Endodermal cell (in vitro differentiated cells): ENCODE results near the gene UBQLN4. TPM values are rescaled to one million over a fixed set of nuclear protein-coding genes. Genes with fewer than 3 reads are reported as not detected.

ENCODE experiments used
- DNase-seq: peaks from one replicate; pipeline ENCODE4 v3.0.0-alpha.2; 2017
- H3K27ac ChIP-seq: 2 replicates; pipeline ENCODE4 v1.5.1; 2013; ENCODE audit warnings: mild to moderate bottlenecking, low read depth, low read length, moderate library complexity
- H3K27me3 ChIP-seq: 2 replicates; pipeline ENCODE4 v1.6.1; 2013; ENCODE audit warnings: mild to moderate bottlenecking, low read length, moderate library complexity; ENCODE audit not compliant: insufficient read depth, control insufficient read depth, poor library complexity, severe bottlenecking
- H3K36me3 ChIP-seq: 2 replicates; pipeline ENCODE4 v1.7.0; 2013; ENCODE audit warnings: mild to moderate bottlenecking, low read length, moderate library complexity; ENCODE audit not compliant: control insufficient read depth, insufficient read depth
- H3K4me1 ChIP-seq: one replicate; pipeline ENCODE4 v1.7.0; 2013; ENCODE audit warnings: low read length; ENCODE audit not compliant: control insufficient read depth, insufficient read depth
- H3K4me3 ChIP-seq: 2 replicates; pipeline ENCODE4 v1.5.1; 2013; ENCODE audit warnings: mild to moderate bottlenecking, low read length, moderate library complexity
- H3K9ac ChIP-seq: 2 replicates; pipeline ENCODE4 v1.6.1; 2013; ENCODE audit warnings: mild to moderate bottlenecking, low read length, moderate library complexity; ENCODE audit not compliant: poor library complexity, severe bottlenecking; ENCODE audit errors: extremely low read depth
- H3K9me3 ChIP-seq: 2 replicates; pipeline ENCODE4 v1.6.1; 2013; ENCODE audit warnings: mild to moderate bottlenecking, low read length, moderate library complexity; ENCODE audit not compliant: control insufficient read depth
- H3K27ac Mint-ChIP-seq: 2 replicates; pipeline ENCODE4 v1.8.0; 2020; ENCODE audit warnings: mixed read lengths
- H3K27me3 Mint-ChIP-seq: 2 replicates; pipeline ENCODE4 v1.8.0; 2021; ENCODE audit warnings: mild to moderate bottlenecking, mixed read lengths; ENCODE audit not compliant: insufficient read depth
- H3K36me3 Mint-ChIP-seq: 2 replicates; pipeline ENCODE4 v1.8.0; 2020; ENCODE audit warnings: low read depth, mixed read lengths
- H3K4me1 Mint-ChIP-seq: 2 replicates; pipeline ENCODE4 v1.8.0; 2020; ENCODE audit warnings: mixed read lengths
- H3K4me3 Mint-ChIP-seq: 2 replicates; pipeline ENCODE4 v1.8.0; 2020; ENCODE audit warnings: mild to moderate bottlenecking, moderate library complexity, mixed read lengths
- H3K9me3 Mint-ChIP-seq: 2 replicates; pipeline ENCODE4 v1.8.0; 2020; ENCODE audit warnings: mild to moderate bottlenecking, mixed read lengths
- CTCF ChIP-seq: fragments of 200-600 bp; sonication (generic); conservative IDR thresholded peaks from 2 replicates; pipeline ENCODE4 v1.5.0; 2021; ENCODE audit warnings: antibody characterized with exemption, mild to moderate bottlenecking
- WGBS, 2 experiments: methylation state at CpG; one replicate each; pipeline versions ENCODE4 v1.1.5 to v1.1.7; 2013; ENCODE audit warnings: missing lambda C conversion rate in 2 of 2, mixed read lengths in 1 of 2; ENCODE audit not compliant: insufficient coverage in 1 of 2, insufficient read length in 1 of 2; 5-methylcytosine and 5-hydroxymethylcytosine counted together
- total RNA-seq, 2 donors: library from RNA; stranded (reverse); fragmentation: NEBNext Ultra II Directional in 1 of 2; extraction: Animal tissue kit (Norgen Biotek cat#: 25700) in 1 of 2; gene quantifications; 2 replicates in 1 of 2; 3 replicates in 1 of 2; pipeline ENCODE4 v1.2.1, GENCODE V29; 2021

The UBQLN4 gene
- total RNA-seq, 2 donors from 2014 or later, result 56.4 to 62.4 TPM

DNA sequence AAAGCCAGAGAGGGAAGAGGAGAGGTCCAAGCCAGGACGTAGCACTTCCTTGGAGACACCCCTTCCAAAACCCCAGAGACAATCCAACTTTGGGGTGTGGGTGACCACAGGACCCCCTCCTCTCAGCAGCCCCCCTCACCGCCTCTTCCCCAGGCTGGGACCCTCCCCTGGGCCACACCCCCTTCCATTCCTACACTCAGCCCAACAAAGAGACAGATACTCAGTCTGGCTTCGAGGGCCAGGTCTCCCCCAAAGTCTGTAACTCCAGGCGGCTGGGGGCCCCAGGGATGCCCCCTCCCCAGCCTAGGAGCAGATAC is 27.2 kb upstream of the UBQLN4 start:
- 0% methylated on average over 4 of the region's 4 CpGs; no CpG with 5 or more reads in 1 of the 2 experiments for WGBS, 2 experiments
- H3K36me3 Mint-ChIP-seq, result peaks cover 31% of the 10 kb centered on the region
- H3K27me3 ChIP-seq, result no peaks in the 10 kb centered on the region
- H3K4me1 Mint-ChIP-seq, result peaks cover 57% of the 10 kb centered on the region
- peak overlapping the region; percentile 97 for H3K9ac ChIP-seq
- DNase-seq, result peak; percentile 73
- peak overlapping the region; percentile 99 for H3K4me3 Mint-ChIP-seq
- peak overlapping the region; percentile 90 for H3K27ac ChIP-seq
- H3K27me3 Mint-ChIP-seq, result no peaks in the 10 kb centered on the region
- peaks cover 39% of the 10 kb centered on the region for H3K36me3 ChIP-seq
- H3K27ac Mint-ChIP-seq, result peak overlapping the region; percentile 94
- H3K4me3 ChIP-seq, result peak overlapping the region; percentile 96
- TF ChIP-seq CTCF, result no peak
- H3K4me1 ChIP-seq, result peaks cover 12% of the 10 kb centered on the region
- H3K9me3 Mint-ChIP-seq, result no peaks in the 10 kb centered on the region
- no peaks in the 10 kb centered on the region for H3K9me3 ChIP-seq

DNA sequence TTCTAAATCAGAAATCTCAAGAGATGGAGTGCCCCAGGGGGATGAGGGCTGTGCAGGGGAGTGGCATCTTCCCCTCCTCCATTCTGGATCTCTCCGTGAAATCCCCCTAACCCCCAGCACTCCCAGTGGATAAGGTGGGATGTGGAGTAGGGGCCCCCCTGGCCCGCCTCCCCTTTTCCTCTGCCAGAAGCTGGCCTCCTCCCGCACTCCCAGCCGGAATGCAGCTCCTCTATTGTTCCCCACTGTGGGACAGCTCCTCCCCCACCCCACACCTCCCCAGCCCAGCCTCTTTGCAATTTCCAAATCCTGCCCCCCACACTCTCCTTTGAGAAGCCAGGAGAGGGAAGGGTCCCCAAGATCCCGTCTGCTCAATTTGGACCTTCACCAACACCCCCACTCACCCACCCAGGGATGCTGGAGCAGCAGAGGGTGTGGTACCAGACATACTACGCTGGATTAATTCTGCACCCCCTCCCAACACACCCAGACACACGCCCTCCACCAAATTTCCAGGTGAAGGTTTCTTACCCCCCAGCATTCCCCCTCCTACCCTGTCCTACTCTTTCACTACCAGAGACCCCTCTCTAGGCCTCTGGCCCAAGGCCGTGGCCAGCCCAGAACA is 26.8 kb upstream of the UBQLN4 start:
- Histone ChIP-seq H3K27me3 (no peaks in the 10 kb centered on the region), H3K4me3 (peak overlapping the region; percentile 96), H3K27ac (peak overlapping the region; percentile 90), H3K4me1 (peaks cover 14% of the 10 kb centered on the region), H3K36me3 (peaks cover 44% of the 10 kb centered on the region), H3K9me3 (no peaks in the 10 kb centered on the region), H3K9ac (peak overlapping the region; percentile 97)
- TF ChIP-seq CTCF, result no peak
- Mint-ChIP-seq H3K36me3 (peaks cover 35% of the 10 kb centered on the region), H3K4me1 (peaks cover 60% of the 10 kb centered on the region), H3K9me3 (no peaks in the 10 kb centered on the region), H3K27me3 (no peaks in the 10 kb centered on the region), H3K4me3 (peak overlapping the region; percentile 99), H3K27ac (peak overlapping the region; percentile 94)
- WGBS, 2 experiments, result 0% methylated on average over 1 to 7 of the region's 8 CpGs
- peak; percentile 71 for DNase-seq

DNA sequence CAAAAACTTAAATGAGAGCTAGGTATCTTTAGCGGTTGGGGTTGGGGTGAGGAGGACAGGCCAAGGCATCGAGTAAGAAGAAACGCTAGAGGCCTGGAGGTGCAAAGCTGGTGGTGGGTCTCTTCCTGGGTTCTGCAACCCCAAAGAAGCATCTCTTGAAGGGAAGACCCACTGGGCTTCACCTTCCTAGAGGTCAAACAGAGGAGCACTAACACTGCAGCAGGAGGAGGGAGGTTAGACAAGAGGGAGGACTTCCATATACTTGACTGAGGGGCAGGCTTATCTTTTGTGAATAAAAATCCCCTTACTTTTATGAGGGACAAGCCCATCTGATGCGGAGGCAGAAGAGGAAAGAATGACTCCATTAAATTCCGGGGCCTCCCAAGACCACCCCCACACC is 26.2 kb upstream of the UBQLN4 start:
- 66 to 71% methylated on average over 3 to 5 of the region's 5 CpGs for WGBS, 2 experiments
- no peak overlapping the region for H3K27ac ChIP-seq
- H3K4me3 Mint-ChIP-seq, result peak overlapping the region; percentile 99
- H3K4me1 ChIP-seq, result peaks cover 20% of the 10 kb centered on the region
- H3K36me3 Mint-ChIP-seq, result peaks cover 38% of the 10 kb centered on the region
- peak overlapping the region; percentile 96 for H3K4me3 ChIP-seq
- H3K36me3 ChIP-seq, result peaks cover 50% of the 10 kb centered on the region
- peak overlapping the region; percentile 17 for H3K27ac Mint-ChIP-seq
- H3K9me3 ChIP-seq, result no peaks in the 10 kb centered on the region
- H3K27me3 Mint-ChIP-seq, result no peaks in the 10 kb centered on the region
- H3K9ac ChIP-seq, result peak overlapping the region; percentile 97
- H3K4me1 Mint-ChIP-seq, result peaks cover 60% of the 10 kb centered on the region
- no peak for TF ChIP-seq CTCF
- DNase-seq, result no peak
- H3K9me3 Mint-ChIP-seq, result no peaks in the 10 kb centered on the region
- H3K27me3 ChIP-seq, result no peaks in the 10 kb centered on the region
